ENCODE results near the gene WWC1.
"Not testable (repeated sequence)": the region's sequence is repeated elsewhere in the genome, so short reads cannot be mapped to it uniquely, and the experiment has no call there.

WWC1 gene

DNA sequence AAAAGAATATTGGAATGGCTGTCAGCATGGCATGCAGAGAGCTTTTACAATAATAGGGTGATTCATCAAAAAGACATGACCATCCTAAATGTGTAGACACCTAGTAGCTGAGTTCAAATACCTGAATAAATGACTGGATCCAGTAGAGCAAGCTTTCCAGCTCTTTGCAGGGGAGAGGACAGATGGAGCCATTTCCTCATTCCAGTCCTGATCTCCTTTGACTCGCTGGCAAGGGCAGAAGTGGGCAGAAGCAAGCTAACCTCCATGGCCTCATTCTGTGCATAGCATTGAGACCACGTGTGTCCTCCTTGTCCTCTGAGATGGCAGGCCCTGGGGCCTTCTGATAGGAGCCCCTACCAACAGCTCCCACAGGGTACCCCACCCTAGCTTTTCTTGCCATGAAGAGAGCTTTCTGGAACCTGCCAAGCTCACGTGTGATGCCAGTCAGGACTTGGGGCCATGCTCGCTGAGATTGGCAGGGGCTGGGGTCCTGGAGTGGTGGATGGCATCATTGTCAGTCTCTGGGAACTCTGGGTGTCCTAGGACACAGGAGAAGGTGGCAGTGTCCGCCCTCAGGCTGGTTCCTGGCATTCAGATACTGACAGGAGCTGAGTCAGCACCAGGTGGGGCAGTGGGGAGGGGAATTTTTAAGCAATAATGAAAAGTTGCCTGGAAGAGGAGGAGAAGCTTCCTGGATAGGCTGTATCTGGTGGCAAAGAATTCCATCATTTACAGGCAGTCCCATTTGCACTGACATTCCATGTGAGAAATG lies 33.6 kb downstream of the WWC1 start:
- H3K4me3 ChIP-seq (ENCODE audit: low read length), result no peak overlapping the region
- TF ChIP-seq ZNF274 (IDR thresholded peaks at IDR 0.05; ENCODE audit: low read depth, low read length), result no peak

DNA sequence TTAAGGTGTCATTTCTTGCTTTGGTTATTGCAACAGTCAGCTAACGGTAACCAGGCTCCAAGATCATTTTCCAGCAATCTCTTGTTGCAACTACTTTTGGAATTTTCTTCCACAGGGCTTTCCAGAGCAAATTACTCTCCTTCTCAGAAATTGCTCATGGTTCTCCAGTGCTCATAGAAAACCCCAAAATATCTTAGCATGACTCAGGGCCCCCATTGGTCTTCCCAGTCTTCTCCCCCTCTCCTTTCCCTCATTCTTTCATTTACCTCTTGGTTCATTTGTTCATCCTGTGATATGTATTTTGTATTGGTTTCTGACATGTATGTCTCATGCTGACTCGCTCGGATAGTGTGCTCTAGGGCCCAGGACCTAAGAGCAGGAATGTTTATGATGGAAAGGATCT lies 35.6 kb downstream of the WWC1 start:
- no peak for TF ChIP-seq ZNF274 (IDR thresholded peaks at IDR 0.05; ENCODE audit: low read depth, low read length)

DNA sequence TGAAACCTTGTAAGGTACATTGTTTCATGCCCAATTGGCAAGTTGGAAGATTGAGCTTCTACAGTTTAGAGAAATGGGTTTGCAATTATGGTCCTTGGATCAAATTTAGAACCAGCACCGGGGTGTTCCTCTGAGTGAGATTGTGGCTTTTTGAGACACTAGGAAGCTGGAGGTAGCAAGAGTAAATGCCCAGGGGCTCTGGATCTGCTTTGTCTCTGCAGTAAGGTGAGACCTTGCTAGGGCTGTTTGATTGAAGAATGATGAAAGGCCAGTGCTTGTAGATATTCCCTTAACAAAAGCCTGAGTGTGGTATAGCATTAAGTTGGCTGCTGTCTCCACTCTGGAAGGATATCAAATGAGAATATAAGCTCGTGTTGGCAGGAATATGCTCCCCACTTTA lies 36.0 kb downstream of the WWC1 start:
- no peak overlapping the region for H3K4me3 ChIP-seq (ENCODE audit: low read length)
- TF ChIP-seq ZNF274 (IDR thresholded peaks at IDR 0.05; ENCODE audit: low read depth, low read length), result no peak

More for the DNA sequence above, 35.6 kb downstream of the WWC1 start:
- no peak overlapping the region for H3K4me3 ChIP-seq (ENCODE audit: low read length)

GRCh38 chr5:168327994-168328393 lies 36.5 kb downstream of the WWC1 start:
- H3K4me3 ChIP-seq (ENCODE audit: low read length), result no peak overlapping the region
- no peak for TF ChIP-seq ZNF274 (IDR thresholded peaks at IDR 0.05; ENCODE audit: low read depth, low read length)

DNA sequence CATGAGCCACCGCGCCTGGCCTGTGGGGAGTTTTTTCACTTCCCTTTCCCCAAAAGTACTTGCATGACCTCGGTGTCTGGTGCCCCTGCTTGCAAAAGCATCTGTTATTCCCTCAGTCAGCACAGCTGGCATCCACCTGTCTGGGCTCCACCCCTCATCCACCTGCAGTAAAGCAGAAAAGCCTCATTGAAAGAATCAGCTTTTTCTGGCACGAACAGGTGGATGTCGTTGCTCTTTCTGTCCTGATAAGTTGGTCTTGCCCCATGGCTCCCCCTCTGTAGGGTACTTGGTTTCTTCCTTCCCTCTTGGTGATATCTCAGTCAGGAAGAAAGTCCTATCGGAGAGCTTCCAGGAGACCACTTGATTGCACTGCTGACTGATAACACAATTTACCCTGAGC lies 37.4 kb downstream of the WWC1 start:
- no peak for TF ChIP-seq ZNF274 (IDR thresholded peaks at IDR 0.05; ENCODE audit: low read depth, low read length)
- no peak overlapping the region for H3K4me3 ChIP-seq (ENCODE audit: low read length)

GRCh38 chr5:168329302-168329701 lies 37.9 kb downstream of the WWC1 start:
- H3K4me3 ChIP-seq (ENCODE audit: low read length), result no peak overlapping the region
- no peak for TF ChIP-seq ZNF274 (IDR thresholded peaks at IDR 0.05; ENCODE audit: low read depth, low read length)

- TF ChIP-seq ZNF274 (IDR thresholded peaks at IDR 0.05; ENCODE audit: low read depth, low read length), result no peak
- no peak overlapping the region for H3K4me3 ChIP-seq (ENCODE audit: low read length)
These were observed 40.6 kb downstream of the WWC1 start for GRCh38 chr5:168332042-168332441.

DNA sequence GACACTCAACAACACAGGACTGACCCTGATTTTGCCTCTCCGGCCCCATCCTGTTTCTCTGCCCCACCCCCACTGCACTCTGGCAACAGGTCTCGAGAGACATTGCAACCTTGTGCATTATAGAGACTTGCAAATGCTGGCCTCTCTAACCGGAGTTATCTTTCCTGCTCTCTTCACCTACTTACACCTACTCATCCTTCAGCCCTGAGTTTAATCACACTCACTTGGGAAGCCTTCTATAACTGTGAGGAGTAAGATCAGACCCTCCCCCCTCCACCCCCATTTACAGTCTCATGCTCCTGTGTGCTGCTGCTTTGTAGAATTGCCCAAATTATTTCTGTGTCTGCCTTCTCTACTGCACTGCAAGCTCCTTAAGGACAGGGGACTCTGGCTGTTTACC lies 42.8 kb downstream of the WWC1 start:
- H3K4me3 ChIP-seq (ENCODE audit: low read length), result no peak overlapping the region

DNA sequence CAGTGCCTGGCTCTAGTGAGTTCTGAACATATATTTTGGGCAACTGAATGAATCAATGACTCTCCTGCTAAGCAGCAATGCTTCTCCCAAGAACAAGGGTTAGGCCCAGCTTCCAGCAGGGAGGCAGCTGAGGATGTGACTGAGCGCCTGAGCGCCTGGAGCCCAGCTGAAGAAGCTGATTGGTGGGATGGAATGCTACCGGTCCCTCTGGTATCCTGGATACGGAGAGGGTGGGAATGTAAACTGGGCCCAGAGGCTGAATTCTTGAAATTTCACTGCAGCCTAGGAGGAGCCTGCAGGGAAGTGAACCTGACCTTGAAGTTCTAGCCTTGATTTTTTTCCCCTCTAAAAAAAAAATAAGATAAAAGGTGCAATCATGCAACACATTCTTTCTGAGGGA lies 43.2 kb downstream of the WWC1 start:
- no peak overlapping the region for H3K4me3 ChIP-seq (ENCODE audit: low read length)
- TF ChIP-seq ZNF274 (IDR thresholded peaks at IDR 0.05; ENCODE audit: low read depth, low read length), result no peak

More for the DNA sequence above, 42.8 kb downstream of the WWC1 start:
- TF ChIP-seq ZNF274 (IDR thresholded peaks at IDR 0.05; ENCODE audit: low read depth, low read length), result no peak

GRCh38 chr5:168337361-168337760 lies 45.9 kb downstream of the WWC1 start:
- no peak for TF ChIP-seq ZNF274 (IDR thresholded peaks at IDR 0.05; ENCODE audit: low read depth, low read length)
- H3K4me3 ChIP-seq (ENCODE audit: low read length), result no peak overlapping the region

- no peak for TF ChIP-seq ZNF274 (IDR thresholded peaks at IDR 0.05; ENCODE audit: low read depth, low read length)
- no peak overlapping the region for H3K4me3 ChIP-seq (ENCODE audit: low read length)
These were observed 47.8 kb downstream of the WWC1 start for GRCh38 chr5:168339109-168339771.

DNA sequence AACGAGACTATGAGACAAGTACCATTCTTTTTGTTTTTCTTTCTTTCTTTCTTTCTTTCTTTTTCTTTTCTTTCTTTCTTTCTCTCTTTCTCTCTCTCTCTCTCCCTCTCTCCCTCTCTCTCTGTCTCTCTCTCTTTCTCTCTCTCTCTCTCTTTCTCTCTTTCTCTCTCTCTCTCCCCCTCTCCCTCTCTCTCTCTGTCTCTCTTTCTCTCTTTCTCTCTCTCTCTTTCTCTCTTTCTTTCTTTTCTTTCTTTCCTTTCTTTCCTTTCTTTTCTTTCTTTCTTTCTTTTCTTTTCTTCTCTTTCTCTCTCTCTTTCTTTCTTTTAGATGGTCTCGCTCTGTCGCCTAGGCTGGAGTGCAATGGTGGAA lies 48.3 kb downstream of the WWC1 start:
- not testable (repeated sequence) for H3K4me3 ChIP-seq (ENCODE audit: low read length)

DNA sequence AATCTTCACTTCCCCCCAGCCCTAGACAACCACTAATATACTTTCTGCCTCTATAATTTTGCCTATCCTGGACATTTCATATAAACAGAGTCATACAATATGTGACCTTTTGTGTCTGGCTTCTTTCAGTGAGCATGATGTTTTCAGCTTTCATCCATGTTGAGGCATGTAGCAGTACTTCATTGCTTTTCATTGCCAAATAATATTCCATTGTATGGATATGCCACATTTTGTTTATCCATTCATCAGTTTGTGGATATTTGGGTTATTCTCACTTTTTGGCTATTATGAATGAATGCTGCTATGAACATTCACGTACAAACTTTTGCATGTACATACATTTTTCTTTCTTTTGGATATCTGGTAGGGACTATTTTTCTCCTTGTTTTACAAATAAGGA lies 49.0 kb downstream of the WWC1 start:
- no peak for TF ChIP-seq ZNF274 (IDR thresholded peaks at IDR 0.05; ENCODE audit: low read depth, low read length)
- no peak overlapping the region for H3K4me3 ChIP-seq (ENCODE audit: low read length)

DNA sequence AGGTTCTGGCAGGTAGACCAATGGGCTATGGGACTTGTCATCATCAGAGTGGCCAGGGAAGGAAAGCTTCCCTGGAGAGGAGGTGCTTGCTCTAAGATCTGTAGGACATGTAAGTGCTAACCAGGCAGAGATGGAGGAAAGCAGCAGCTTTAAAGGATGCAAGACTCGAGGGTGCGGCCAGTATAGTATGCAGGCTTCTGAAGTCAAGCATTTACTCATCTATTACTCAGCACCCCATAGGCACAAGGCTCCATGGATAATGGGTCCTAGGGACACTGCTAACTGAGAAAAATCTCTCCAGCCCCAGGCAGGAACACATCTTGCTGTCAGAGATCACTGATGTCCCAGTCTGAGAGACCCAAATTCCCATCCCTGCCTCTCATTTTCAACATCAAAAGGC lies 49.7 kb downstream of the WWC1 start:
- TF ChIP-seq ZNF274 (IDR thresholded peaks at IDR 0.05; ENCODE audit: low read depth, low read length), result no peak
- H3K4me3 ChIP-seq (ENCODE audit: low read length), result no peak overlapping the region

DNA sequence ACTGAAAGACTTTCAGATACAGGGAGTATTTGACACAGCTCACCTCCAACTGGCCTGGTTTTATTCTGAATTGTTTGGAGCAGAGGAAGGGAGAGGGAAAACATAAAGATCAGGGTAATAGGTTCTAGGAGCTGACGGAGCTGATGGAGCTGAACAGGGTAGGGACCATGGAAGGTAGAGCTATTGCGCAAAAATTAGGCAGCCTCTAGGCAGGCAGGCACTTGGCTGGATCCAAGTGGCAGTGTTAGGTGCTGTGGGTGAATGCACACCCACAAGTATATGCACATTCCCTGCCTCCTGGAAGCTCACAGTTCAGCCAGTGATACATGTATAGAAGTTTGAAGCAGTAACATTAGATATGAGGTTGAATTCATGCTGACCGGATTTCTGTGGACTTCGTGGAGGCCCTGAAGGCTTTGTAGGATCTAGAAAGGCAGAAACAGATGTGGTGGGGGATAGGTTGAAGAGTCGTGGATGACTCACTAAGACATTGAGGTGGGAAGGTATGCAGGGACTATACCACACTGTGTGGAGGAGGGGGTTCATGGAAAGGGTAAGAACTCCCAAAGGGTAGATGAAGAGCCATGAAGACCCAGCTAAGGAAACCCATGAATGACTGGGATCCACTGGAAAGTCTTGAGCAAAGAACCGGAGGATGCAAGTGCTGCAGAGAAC lies 50.8 kb downstream of the WWC1 start:
- no peak for TF ChIP-seq ZNF274 (IDR thresholded peaks at IDR 0.05; ENCODE audit: low read depth, low read length)

More for the DNA sequence above, 50.8 kb downstream of the WWC1 start:
- no peak overlapping the region for H3K4me3 ChIP-seq (ENCODE audit: low read length)

Measured in GM08714 (cell line).